Psoas muscle (tissue), 8 donors: Measurements from ENCODE around the gene AHCYL1. TPM values are rescaled to one million over a fixed set of nuclear protein-coding genes. Genes with fewer than 3 reads are reported as not detected.

ENCODE experiments used
- ATAC-seq, 4 donors: fragments of 200-7000 bp; cut with Tn5 transposase; one replicate each; pipeline ENCODE4 v1.9.1; 2020; ENCODE audit warnings: moderate library complexity in 3 of 4, mild to moderate bottlenecking in 2 of 4
- DNase-seq, 2 donors: peaks; one replicate each; pipeline ENCODE4 v3.0.0-alpha.2; 2020
- H3K27ac ChIP-seq: fragments of 200-600 bp; one replicate; pipeline ENCODE4 v1.8.0; 2022
- H3K27me3 ChIP-seq, 3 donors: fragments of 200-600 bp in 1 of 3; one replicate each; pipeline versions ENCODE4 v1.6.1 to v1.8.0; 2013 to 2022; ENCODE audit warnings: low read length in 2 of 3, mild to moderate bottlenecking in 2 of 3, moderate library complexity in 1 of 3; ENCODE audit not compliant: insufficient read depth in 3 of 3
- H3K36me3 ChIP-seq, 2 donors: fragments of 200-600 bp in 1 of 2; one replicate each; pipeline versions ENCODE4 v1.6.1 to v1.8.0; 2013 to 2022; ENCODE audit warnings: low read depth in 1 of 2, mild to moderate bottlenecking in 1 of 2, moderate library complexity in 1 of 2; ENCODE audit not compliant: insufficient read depth in 1 of 2
- H3K4me1 ChIP-seq: fragments of 200-600 bp; one replicate; pipeline ENCODE4 v1.8.0; 2022
- H3K4me3 ChIP-seq: fragments of 200-600 bp; one replicate; pipeline ENCODE4 v1.8.0; 2022; ENCODE audit warnings: mild to moderate bottlenecking
- H3K9me3 ChIP-seq: fragments of 200-600 bp; one replicate; pipeline ENCODE4 v1.8.0; 2022
- CTCF ChIP-seq: fragments of 200-600 bp; IDR thresholded peaks from one replicate; pipeline ENCODE4 v1.8.0; 2022; ENCODE audit warnings: antibody characterized with exemption
- WGBS, 3 donors: extraction: QIAGEN DNeasy Blood & Tissue Kit; methylation state at CpG; one replicate each; pipeline versions ENCODE4 v1.1.6 to v1.1.7; 2013; 5-methylcytosine and 5-hydroxymethylcytosine counted together
- intact Hi-C, 2 donors: fragments of 100-400 bp; cut with DNase I; formaldehyde crosslinking; loops; one replicate each; pipeline versions ENCODE4 v1.11.0 to v1.14.2; 2022
- polyA plus RNA-seq, 3 donors: library from polyadenylated mRNA; stranded (reverse); fragments of 200-250 nt; gene quantifications; one replicate each; pipeline ENCODE4 v1.2.3, GENCODE V29; 2013
- total RNA-seq, 4 donors: library from RNA; stranded (reverse); fragmentation: NEBNext Ultra II Directional in 2 of 4; extraction: Animal tissue kit (Norgen Biotek cat#: 25700) in 2 of 4; gene quantifications; one replicate each; pipeline versions ENCODE4 v1.2.1 to v1.2.4, GENCODE V29; 2021 to 2023
- donor health status: healthy with polysubstance abuse.
- donor health status: DM: no; HTN: no; CAD: no; lungs with moderate emphysema.
- donor health status: Bipolar disorder and iron deficiency.
- donor health status: healthy.
- donor health status: DM: yes; HTN: yes; CAD: no.
- donor health status: DM: no; HTN: no; CAD: no.
- donor health status: DM: no; HTN: no; CAD: no.
- donor health status: DM: yes; HTN: yes; CAD: no.

Gene AHCYL1
- total and polyA plus RNA-seq, 7 donors: 42.5 to 128 (median 60.2) TPM

- no peak for TF ChIP-seq CTCF
- peak overlapping the region; percentile 94 for H3K4me3 ChIP-seq
- no peaks in the 10 kb centered on the region for H3K27me3 ChIP-seq
- no peaks in the 10 kb centered on the region for H3K9me3 ChIP-seq
- peak overlapping the region; percentile 98 for H3K27ac ChIP-seq
- DNase-seq (no peak), ATAC-seq (peak; percentile 67 to 87 (median 82))
- H3K4me1 ChIP-seq: peaks cover 85% of the 10 kb centered on the region
- intact Hi-C loops: no loop called here
- peaks cover 6 to 14% of the 10 kb centered on the region in 2 donors for H3K36me3 ChIP-seq
- 27 to 51% (median 30%) methylated on average over 2 of the region's 2 CpGs for WGBS, 3 donors
These were observed 5.7 kb downstream of the AHCYL1 start for GRCh38 chr1:109990302-109990653.

GRCh38 chr1:109991400-109991925 lies 6.9 kb downstream of the AHCYL1 start:
- Histone ChIP-seq H3K27me3 (no peaks in the 10 kb centered on the region), H3K9me3 (no peaks in the 10 kb centered on the region), H3K4me3 (peak overlapping the region; percentile 94), H3K36me3 (peaks cover 7 to 14% of the 10 kb centered on the region in 2 donors), H3K27ac (peak overlapping the region; percentile 98), H3K4me1 (peaks cover 92% of the 10 kb centered on the region)
- ATAC-seq (peak in 3 of 4 donors; percentile 45 to 70 (median 65)), DNase-seq (no peak)
- WGBS, 3 donors: 42 to 57% (median 46%) methylated on average over 5 of the region's 5 CpGs
- intact Hi-C loops: no loop called here
- TF ChIP-seq CTCF: no peak

GRCh38 chr1:109993885-109994284 lies 9.3 kb downstream of the AHCYL1 start:
- no peak for ATAC-seq
- peak overlapping the region; percentile 0 for H3K27ac ChIP-seq
- WGBS, 3 donors: 57 to 79% (median 59%) methylated on average over 3 of the region's 3 CpGs

GRCh38 chr1:109994654-109995053 lies 10.1 kb downstream of the AHCYL1 start:
- no peak overlapping the region for H3K27ac ChIP-seq
- H3K36me3 ChIP-seq: peaks cover 0 to 4% of the 10 kb centered on the region in 2 donors
- DNase-seq: no peak
- no peak for ATAC-seq
- H3K4me1 ChIP-seq: peaks cover 89% of the 10 kb centered on the region
- 32 to 50% (median 38%) methylated on average over 1 of the region's 1 CpG for WGBS, 3 donors
- intact Hi-C loops: no loop called here
- no peak for TF ChIP-seq CTCF
- no peaks in the 10 kb centered on the region for H3K9me3 ChIP-seq
- H3K27me3 ChIP-seq: no peaks in the 10 kb centered on the region
- no peak overlapping the region for H3K4me3 ChIP-seq

More at GRCh38 chr1:109993885-109994284, 9.3 kb downstream of the AHCYL1 start:
- Histone ChIP-seq H3K4me3 (no peak overlapping the region), H3K9me3 (no peaks in the 10 kb centered on the region), H3K4me1 (peaks cover 90% of the 10 kb centered on the region), H3K36me3 (peaks cover 0 to 4% of the 10 kb centered on the region in 2 donors), H3K27me3 (no peaks in the 10 kb centered on the region)
- no peak for TF ChIP-seq CTCF
- intact Hi-C loops: no loop called here
- no peak for DNase-seq

- intact Hi-C loops: no loop called here
- peaks cover 0 to 4% of the 10 kb centered on the region in 2 donors for H3K36me3 ChIP-seq
- peaks cover 94% of the 10 kb centered on the region for H3K4me1 ChIP-seq
These were observed 11.0 kb downstream of the AHCYL1 start for GRCh38 chr1:109995536-109995935.

More at GRCh38 chr1:109995536-109995935, 11.0 kb downstream of the AHCYL1 start:
- Histone ChIP-seq H3K4me3 (no peak overlapping the region), H3K27ac (peak overlapping the region; percentile 68), H3K27me3 (no peaks in the 10 kb centered on the region), H3K9me3 (no peaks in the 10 kb centered on the region)
- ATAC-seq: no peak
- TF ChIP-seq CTCF: no peak
- WGBS, 3 donors: 84 to 98% (median 90%) methylated on average over 2 of the region's 2 CpGs
- DNase-seq: no peak
